Glomerular visceral epithelial cell (primary cell): ENCODE results near the gene EMILIN2.
"Not testable (repeated sequence)": the region's sequence is repeated elsewhere in the genome, so short reads cannot be mapped to it uniquely, and the experiment has no call there.

Experiments used
- DNase-seq: peaks from one replicate; pipeline ENCODE4 v3.0.0-alpha.2; 2016; ENCODE audit errors: extremely low spot score

Gene EMILIN2

GRCh38 chr18:2845172-2845571 is 1.6 kb upstream of the EMILIN2 start:
- no peak for DNase-seq

GRCh38 chr18:2847317-2848246 is 776 bp downstream of the EMILIN2 start:
- no peak for DNase-seq

- no peak for DNase-seq
These were observed 1.7 kb downstream of the EMILIN2 start for GRCh38 chr18:2848247-2849246.

- no peak for DNase-seq
These were observed 4.0 kb downstream of the EMILIN2 start for GRCh38 chr18:2850816-2851215.

GRCh38 chr18:2851771-2852170 is 5.0 kb downstream of the EMILIN2 start:
- DNase-seq, result no peak

GRCh38 chr18:2852460-2852859 is 5.7 kb downstream of the EMILIN2 start:
- DNase-seq, result not testable (repeated sequence)

GRCh38 chr18:2853173-2853925 is 6.5 kb downstream of the EMILIN2 start:
- no peak for DNase-seq

- DNase-seq, result no peak
These were observed 7.3 kb downstream of the EMILIN2 start for GRCh38 chr18:2853926-2854664.

- no peak for DNase-seq
These were observed 8.1 kb downstream of the EMILIN2 start for GRCh38 chr18:2854875-2855274.

GRCh38 chr18:2855560-2856350 is 8.9 kb downstream of the EMILIN2 start:
- DNase-seq, result no peak

GRCh38 chr18:2856547-2857170 is 9.9 kb downstream of the EMILIN2 start:
- no peak for DNase-seq

- no peak for DNase-seq
These were observed 10.8 kb downstream of the EMILIN2 start for GRCh38 chr18:2857491-2858131.

GRCh38 chr18:2860397-2860796 is 13.6 kb downstream of the EMILIN2 start:
- not testable (repeated sequence) for DNase-seq

GRCh38 chr18:2863997-2864396 is 17.2 kb downstream of the EMILIN2 start:
- DNase-seq, result not testable (repeated sequence)

GRCh38 chr18:2866465-2866864 is 19.7 kb downstream of the EMILIN2 start:
- not testable (repeated sequence) for DNase-seq

- no peak for DNase-seq
These were observed 22.4 kb downstream of the EMILIN2 start for GRCh38 chr18:2869207-2869606.

GRCh38 chr18:2871111-2871720 is 24.4 kb downstream of the EMILIN2 start:
- DNase-seq, result no peak

- no peak for DNase-seq
These were observed 25.3 kb downstream of the EMILIN2 start for GRCh38 chr18:2872095-2872494.

GRCh38 chr18:2874765-2875164 is 28.0 kb downstream of the EMILIN2 start:
- no peak for DNase-seq
